Left forelimb (tissue), 1 donor: ENCODE results near the gene SLC16A10.

Experiments
- DNase-seq: peaks from one replicate; pipeline ENCODE4 v3.0.0-alpha.2; 2018; ENCODE audit warnings: low spot score

The SLC16A10 gene

DNA sequence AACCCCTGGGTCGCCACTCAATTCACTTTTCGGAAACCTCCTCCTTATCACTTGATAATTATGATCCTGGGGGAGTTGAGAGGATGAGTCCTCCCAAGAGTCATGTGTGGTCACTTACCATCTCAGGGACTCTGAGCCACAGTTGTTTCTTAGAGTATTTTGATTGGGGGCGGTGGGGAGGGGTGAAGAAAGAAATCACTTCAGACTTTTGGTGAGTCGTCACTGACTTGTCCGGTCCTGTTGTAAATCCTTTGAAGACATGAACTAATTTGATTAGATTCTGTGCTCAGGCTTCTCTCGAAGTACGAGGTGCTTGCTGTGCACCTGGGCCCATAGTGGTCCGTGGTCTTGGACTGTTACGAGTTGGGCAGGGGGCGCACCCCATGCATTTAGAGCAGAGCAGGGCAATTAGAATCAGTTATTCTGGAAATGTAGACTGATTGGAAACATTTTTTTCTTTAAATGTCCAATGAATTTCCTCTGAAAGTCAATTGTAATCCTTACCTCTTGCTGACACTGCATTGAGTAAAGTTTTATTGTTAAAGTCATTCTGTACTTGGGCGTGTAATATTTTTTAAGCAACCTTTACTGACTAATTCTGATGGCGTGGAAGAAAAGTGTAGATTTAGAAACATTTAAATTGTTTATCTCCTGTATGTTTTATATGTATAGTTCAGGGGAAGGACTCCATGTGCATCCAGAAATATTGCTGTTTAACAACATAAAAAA is 173.4 kb downstream of the SLC16A10 start:
- DNase-seq: no peak

- DNase-seq: no peak
Measured at GRCh38 chr6:111263837-111264236, 176.5 kb downstream of the SLC16A10 start.

GRCh38 chr6:111265842-111266241 is 178.5 kb downstream of the SLC16A10 start:
- DNase-seq: no peak

GRCh38 chr6:111266276-111266675 is 179.0 kb downstream of the SLC16A10 start:
- no peak for DNase-seq

- no peak for DNase-seq
Measured at GRCh38 chr6:111267764-111268333, 180.5 kb downstream of the SLC16A10 start.

DNA sequence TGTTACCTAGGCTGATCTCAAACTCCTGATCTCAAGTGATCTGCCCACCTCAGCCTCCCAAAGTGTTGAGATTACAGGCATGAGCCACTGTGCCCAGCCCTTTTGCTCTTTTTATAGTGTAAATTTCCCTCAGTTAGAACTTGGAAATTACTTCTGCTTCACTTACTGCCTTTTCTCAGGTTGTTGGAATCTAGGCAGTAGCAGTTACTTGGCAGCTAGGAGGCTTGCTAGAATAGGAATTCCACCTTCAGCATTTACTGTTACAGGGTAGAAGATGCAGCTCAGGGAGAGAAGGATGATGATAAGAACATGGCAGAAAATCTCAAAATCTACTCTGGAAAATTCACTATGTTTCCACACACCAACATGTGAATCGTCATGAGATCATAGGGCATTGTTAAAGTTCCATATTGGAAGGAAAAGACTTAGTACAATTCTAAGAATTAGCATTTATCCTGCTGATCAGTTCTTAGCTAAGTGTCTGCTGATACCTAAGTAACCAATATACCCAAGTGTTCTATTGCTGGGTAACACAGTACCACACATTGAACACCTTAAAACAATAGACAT is 182.2 kb downstream of the SLC16A10 start:
- no peak for DNase-seq

GRCh38 chr6:111270121-111270520 is 182.8 kb downstream of the SLC16A10 start:
- DNase-seq: no peak

GRCh38 chr6:111274593-111275217 is 187.4 kb downstream of the SLC16A10 start:
- no peak for DNase-seq

- no peak for DNase-seq
Measured at GRCh38 chr6:111276335-111276734, 189.0 kb downstream of the SLC16A10 start.

DNA sequence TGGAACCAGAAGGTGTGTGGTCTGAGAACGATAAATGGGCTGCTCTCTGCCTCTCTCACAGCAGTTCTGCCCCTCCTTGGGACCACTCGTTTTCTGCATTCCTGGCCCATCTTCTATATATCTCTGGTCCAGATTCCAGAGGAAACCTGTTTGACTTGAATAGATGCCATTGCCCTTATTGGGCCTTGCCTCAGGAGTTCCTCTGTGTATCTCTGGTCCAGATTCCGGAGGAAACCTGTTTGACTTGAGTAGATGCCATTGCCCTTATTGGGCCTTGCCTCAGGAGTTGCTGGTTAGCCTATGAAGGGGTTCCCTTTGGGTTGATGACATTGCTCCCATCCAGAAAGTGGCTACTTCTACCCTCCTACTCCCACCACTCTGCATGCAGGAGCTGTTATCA is 189.4 kb downstream of the SLC16A10 start:
- DNase-seq: no peak

- no peak for DNase-seq
Measured at GRCh38 chr6:111277819-111278218, 190.5 kb downstream of the SLC16A10 start.

DNA sequence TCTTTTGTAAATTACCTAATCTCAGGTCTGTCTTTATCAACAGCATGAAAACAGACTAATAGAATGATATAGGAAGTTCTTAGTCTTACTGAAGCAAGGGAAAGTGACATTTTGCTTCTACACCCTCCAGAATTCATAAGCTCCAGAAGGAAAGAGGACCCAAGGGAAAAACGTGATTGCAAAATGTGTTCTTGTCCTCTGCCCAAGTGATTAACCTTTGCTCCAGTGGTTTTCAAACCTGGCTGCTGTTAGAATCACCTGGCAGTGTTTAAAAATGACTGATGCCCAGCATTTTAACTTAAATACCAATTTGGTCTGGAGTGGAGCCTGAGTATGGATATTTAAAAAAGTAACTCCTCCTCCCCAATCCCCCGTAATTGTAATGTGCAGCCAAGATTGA is 191.4 kb downstream of the SLC16A10 start:
- no peak for DNase-seq

GRCh38 chr6:111280445-111280955 is 193.2 kb downstream of the SLC16A10 start:
- DNase-seq: no peak
